ENCODE measurements around the gene CLNK.
A peak's percentile ranks its signal among the peaks of the same experiment; 100 is the strongest.

The CLNK gene

DNA sequence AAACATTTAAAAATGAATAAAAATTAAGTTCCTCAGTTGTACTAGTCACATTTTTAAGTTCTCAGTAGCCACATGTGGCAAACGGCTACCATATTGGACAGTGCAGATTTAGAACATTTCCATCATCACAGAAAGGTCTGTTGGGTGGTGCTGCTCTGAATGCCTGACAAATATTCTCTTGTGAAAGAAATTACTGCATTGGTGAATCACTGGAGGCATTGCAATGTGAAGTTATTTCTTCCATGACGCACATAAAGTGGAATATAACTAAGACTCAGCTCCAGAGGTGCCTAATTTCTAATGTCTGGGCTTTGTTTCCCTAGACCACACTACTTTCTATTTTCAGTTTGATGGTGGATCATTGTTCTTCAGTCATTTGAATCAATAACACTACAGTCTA, 44.9 kb downstream of the CLNK start:
- peak; percentile 46 for DNase-seq (ENCODE audit: low read depth)
- TF ChIP-seq, protein P1, sequence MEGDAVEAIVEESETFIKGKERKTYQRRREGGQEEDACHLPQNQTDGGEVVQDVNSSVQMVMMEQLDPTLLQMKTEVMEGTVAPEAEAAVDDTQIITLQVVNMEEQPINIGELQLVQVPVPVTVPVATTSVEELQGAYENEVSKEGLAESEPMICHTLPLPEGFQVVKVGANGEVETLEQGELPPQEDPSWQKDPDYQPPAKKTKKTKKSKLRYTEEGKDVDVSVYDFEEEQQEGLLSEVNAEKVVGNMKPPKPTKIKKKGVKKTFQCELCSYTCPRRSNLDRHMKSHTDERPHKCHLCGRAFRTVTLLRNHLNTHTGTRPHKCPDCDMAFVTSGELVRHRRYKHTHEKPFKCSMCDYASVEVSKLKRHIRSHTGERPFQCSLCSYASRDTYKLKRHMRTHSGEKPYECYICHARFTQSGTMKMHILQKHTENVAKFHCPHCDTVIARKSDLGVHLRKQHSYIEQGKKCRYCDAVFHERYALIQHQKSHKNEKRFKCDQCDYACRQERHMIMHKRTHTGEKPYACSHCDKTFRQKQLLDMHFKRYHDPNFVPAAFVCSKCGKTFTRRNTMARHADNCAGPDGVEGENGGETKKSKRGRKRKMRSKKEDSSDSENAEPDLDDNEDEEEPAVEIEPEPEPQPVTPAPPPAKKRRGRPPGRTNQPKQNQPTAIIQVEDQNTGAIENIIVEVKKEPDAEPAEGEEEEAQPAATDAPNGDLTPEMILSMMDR (IDR thresholded peaks at IDR 0.05; ENCODE audit: insufficient read depth, low read depth, low read length, missing control alignments) = no peak
- no peak overlapping the region for H3K4me3 ChIP-seq (ENCODE audit: low read length)

DNA sequence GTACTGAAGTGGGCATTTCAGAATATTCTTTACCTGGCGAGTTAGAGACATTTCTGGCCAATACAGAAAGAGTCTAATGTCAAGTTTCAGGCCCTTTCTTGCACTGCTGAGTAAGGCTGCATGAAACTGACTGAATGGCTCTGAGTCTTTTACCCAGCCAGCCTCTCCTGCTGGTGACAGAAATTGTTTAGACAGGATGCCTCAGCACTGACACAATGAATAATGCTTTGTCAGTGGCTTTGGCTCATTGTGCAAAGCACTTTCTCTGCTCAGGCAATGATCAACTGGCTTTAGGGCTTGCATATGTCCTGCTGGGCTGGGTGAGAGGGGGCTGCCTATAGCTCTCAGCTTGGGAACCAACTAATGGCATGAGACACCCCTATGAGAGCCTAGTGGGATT, 45.5 kb downstream of the CLNK start:
- TF ChIP-seq, protein P1 (IDR thresholded peaks at IDR 0.05; ENCODE audit: insufficient read depth, low read depth, low read length, missing control alignments) = no peak
- peak; percentile 82 for DNase-seq (ENCODE audit: low read depth)
- H3K4me3 ChIP-seq (ENCODE audit: low read length) = no peak overlapping the region

DNA sequence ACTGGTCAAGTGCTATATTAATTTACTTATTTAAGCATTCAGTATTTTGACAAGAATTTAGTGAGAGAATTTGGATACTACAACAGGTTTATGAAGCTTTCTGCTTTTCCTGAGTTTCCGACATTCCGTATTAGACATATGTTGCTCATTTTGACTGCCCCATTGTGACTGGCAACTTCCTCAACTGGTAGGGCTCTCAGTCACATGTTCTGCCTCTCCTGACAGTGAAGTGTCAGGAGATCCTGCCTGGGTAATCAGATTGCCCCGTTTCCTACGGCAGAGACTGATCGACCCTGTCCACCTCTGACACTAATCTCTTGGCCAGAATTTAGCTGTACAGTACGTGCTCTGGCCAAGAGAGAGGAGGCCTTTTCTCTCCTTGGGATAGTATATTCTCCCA, 49.5 kb downstream of the CLNK start:
- TF ChIP-seq, protein P1 (IDR thresholded peaks at IDR 0.05; ENCODE audit: insufficient read depth, low read depth, low read length, missing control alignments) = no peak
- no peak overlapping the region for H3K4me3 ChIP-seq (ENCODE audit: low read length)
- no peak for DNase-seq (ENCODE audit: low read depth)

DNA sequence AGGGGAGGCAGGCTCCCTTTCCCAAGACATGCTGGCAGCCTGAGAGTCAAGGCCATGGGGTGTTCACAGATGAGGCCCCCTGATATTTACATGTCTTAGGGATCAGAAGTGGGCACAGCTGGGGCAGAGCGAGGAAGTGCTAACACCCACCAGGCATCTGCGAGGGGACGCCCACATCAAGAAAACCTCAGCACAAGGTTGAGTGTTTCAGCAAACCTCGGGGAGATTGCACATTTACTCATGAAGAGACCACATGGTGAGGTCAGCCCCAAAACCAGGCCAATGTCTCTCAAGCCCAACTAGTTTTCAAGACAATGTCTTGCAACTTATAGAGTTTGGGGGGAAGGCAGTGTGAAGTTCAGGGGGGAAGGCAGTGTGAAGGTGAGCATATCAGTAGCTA, 55.2 kb downstream of the CLNK start:
- H3K4me3 ChIP-seq (ENCODE audit: low read length) = no peak overlapping the region
- TF ChIP-seq, protein P1 (IDR thresholded peaks at IDR 0.05; ENCODE audit: insufficient read depth, low read depth, low read length, missing control alignments) = no peak
- no peak for DNase-seq (ENCODE audit: low read depth)

DNA sequence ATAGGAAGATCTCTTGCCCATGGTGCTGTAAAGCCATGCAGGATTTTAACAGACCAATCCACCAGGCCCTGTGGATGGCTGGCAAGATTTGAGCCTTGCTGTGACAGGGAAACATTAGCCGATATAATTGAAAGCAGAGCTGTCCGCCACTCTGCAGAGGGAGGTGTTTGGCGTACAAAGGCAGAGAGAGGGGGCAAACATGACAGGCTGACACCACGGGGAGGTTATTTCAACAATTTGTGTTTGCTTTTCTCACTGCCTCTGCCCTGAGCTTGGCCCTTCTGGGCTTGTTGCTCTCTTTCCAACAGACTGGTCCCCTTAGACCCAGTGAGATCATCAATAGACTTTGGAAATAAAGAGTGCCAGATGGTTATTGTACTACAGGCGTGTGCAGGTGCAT, 59.4 kb downstream of the CLNK start:
- TF ChIP-seq, protein P1 (IDR thresholded peaks at IDR 0.05; ENCODE audit: insufficient read depth, low read depth, low read length, missing control alignments) = no peak
- H3K4me3 ChIP-seq (ENCODE audit: low read length) = no peak overlapping the region
- no peak for DNase-seq (ENCODE audit: low read depth)

DNA sequence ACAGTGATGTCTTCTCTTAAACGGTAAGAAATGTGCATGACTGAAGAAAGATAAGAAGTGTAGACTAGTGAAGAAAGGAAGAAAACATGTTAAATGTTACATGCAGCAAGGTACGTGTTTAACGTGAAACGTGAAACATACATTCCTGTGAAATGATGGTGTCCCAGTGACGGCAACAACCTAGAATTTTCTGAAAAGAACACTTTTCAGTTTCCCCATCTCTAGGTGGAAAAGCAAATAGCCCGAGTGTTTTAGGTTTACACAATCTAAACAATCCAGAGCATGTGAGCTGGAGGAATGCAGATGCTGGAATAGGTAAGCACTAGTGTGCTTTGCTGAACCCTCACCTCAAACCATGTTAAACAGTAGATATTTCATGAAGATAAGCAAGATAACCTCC, 60.7 kb downstream of the CLNK start:
- TF ChIP-seq, protein P1 (IDR thresholded peaks at IDR 0.05; ENCODE audit: insufficient read depth, low read depth, low read length, missing control alignments) = no peak
- no peak overlapping the region for H3K4me3 ChIP-seq (ENCODE audit: low read length)
- no peak for DNase-seq (ENCODE audit: low read depth)

DNA sequence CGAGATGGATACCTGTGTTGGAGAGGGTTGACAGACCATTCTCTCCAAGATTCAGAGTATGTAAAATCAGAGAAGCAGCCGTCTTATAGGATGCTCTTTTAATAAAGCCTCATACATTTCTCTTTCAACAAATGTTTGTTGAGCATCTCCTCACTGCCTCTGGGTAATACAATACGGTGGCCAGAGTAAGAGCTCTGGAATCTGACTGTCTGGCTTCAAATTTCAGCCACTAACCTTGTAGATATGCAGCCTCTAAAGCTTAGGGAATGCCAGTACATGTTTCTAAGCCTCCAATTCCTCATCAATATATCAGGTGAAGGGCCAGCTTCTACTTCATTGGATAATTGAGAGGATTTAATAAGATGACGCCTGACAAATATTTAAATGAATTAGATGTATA, 61.3 kb downstream of the CLNK start:
- peak; percentile 12 for DNase-seq (ENCODE audit: low read depth)
- H3K4me3 ChIP-seq (ENCODE audit: low read length) = no peak overlapping the region
- TF ChIP-seq, protein P1 (IDR thresholded peaks at IDR 0.05; ENCODE audit: insufficient read depth, low read depth, low read length, missing control alignments) = no peak
